Body of pancreas (tissue), 4 donors: ENCODE data around the gene TGM6.

ENCODE experiments used
- POLR2A ChIP-seq, 3 donors: fragments of 450-650 bp; IDR thresholded peaks; one replicate each; pipeline ENCODE4 v1.6.1; 2016; ENCODE audit warnings: antibody characterized with exemption in 3 of 3, mild to moderate bottlenecking in 2 of 3
- TF ChIP-seq, protein P1 (sequence below), 7 experiments: fragments of 450-650 bp in 4 of 7; fragments of 200-600 bp in 3 of 7; sonication (generic) in 3 of 7; IDR thresholded peaks; one replicate each; pipeline ENCODE4 v1.5.1; 2016 to 2019; ENCODE audit warnings: antibody characterized with exemption in 7 of 7

GRCh38 chr20:2463616-2464365, 83.1 kb downstream of the TGM6 start:
- TF ChIP-seq, protein P1, sequence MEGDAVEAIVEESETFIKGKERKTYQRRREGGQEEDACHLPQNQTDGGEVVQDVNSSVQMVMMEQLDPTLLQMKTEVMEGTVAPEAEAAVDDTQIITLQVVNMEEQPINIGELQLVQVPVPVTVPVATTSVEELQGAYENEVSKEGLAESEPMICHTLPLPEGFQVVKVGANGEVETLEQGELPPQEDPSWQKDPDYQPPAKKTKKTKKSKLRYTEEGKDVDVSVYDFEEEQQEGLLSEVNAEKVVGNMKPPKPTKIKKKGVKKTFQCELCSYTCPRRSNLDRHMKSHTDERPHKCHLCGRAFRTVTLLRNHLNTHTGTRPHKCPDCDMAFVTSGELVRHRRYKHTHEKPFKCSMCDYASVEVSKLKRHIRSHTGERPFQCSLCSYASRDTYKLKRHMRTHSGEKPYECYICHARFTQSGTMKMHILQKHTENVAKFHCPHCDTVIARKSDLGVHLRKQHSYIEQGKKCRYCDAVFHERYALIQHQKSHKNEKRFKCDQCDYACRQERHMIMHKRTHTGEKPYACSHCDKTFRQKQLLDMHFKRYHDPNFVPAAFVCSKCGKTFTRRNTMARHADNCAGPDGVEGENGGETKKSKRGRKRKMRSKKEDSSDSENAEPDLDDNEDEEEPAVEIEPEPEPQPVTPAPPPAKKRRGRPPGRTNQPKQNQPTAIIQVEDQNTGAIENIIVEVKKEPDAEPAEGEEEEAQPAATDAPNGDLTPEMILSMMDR (IDR thresholded peaks at IDR 0.05): no peak
- TF ChIP-seq POLR2A (IDR thresholded peaks at IDR 0.05): no peak
